ELF-1 (cell line): ENCODE data around the gene MAPRE3.

Experiments
- DNase-seq: peaks from one replicate; pipeline ENCODE4 v3.0.0-alpha.2; 2016; ENCODE audit warnings: low read depth, low spot score

MAPRE3 gene

DNA sequence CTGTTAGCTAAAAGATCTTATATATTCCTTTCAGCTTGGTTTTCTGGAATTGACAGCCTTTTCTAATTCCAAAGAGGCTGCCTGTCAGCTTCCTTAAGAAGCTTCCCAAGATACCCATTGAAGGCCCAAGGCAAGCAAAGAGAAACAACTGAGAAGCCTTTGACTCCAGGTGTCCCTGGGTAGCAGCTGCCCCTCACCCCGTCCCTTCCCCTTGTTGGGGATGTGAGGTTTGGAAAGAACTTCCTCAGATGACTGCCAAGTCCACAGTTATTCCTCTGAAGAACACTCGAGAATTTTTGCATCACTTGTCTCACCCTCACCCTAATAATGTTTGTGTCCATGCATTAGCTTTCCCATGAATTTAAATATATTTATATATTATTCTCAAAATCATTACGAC is 13.3 kb downstream of the MAPRE3 start:
- DNase-seq: no peak

DNA sequence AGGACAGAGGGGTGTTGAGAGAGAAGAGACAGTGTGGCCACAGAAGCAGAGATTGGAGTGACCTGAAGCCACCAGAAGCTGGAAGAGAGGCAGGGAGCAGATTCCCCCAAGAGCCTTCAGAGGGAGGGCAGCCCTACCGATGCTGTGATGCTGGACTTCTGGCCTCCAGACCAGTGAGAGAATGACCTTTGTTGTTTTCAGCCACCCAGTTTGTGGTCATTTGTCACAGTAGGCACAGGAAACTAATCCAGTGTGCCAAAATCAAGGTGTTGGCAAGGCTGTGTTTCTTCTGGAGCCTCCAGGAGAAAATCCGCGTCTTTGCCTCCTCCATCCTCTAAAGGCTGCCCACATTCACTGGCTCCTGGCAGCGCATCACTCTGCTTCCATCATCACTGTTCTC is 15.4 kb downstream of the MAPRE3 start:
- no peak for DNase-seq

DNA sequence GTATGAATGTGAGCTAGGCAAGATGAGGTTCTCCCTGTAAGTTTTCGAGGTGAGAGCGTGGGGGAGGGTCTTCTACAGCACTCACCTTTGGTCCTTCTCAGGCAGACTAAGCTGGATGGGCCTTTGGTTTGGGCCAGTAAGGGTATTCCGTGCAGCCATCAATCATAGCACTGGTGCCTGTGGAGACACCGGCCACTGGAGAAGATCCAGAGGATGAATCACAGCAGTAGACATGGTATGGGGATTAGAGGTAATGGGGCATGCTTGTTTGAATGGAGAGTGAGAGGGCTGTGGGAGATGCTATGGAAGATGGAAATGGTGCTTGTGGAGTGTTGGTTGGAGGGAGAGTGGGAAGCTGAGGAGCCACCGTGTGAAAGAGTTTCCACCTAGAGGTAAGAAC is 16.1 kb downstream of the MAPRE3 start:
- no peak for DNase-seq

DNA sequence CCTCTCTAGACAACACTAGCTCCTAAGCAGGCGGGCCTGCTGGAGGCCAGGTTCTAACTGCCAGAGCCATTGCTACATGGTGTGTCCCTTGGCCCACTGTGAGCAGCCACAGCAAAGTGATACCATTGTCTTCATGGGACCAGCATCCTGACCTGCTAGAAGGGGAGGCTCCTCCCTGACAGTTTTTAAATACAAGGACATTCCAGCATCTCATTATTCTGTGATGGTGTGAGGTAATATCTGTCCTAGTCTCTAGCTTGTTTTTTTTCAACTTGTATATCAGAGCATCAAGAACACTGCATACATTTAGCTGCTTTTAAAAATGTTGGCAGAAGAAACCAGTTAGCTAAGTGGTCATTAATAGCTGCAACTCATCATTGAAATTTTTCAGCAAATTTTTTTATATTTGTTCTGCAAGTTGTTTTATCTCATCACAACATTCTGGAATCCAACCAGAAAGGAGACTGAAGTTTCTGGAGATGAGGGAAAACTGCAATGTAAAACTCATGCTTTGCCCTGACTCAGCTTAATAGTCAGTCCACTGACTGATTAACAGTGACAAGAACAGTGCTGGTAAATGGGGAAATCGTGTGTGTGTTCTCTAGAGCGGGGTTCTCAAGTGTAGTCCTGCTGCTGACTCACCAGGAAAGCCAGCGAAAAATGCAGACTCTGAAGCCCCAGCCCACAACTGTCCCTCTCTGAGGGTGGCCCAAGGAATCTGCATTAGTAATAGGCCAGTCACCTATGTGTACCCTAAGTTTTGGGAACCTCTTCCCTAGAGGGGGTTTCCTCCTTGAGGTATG is 17.8 kb downstream of the MAPRE3 start:
- no peak for DNase-seq

DNA sequence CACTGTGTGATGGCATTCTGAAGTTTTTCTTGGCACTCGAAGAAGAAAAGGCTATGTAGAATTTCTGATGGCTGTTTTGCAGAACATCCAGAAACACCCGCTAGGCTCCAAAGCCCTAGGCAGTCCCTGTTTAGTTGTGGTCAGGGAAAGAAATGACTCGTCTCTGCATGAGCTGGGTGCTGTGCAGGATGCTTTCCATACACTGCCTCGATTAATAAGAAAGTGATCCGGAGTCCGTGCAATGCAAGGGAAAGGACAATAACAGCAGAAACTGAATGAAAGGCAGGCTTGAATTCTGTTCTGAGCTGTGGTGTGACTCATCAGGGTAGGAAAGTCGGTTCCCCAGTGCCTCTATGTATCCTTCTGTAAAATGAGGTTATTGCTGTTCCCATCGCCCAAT is 18.7 kb downstream of the MAPRE3 start:
- no peak for DNase-seq

DNA sequence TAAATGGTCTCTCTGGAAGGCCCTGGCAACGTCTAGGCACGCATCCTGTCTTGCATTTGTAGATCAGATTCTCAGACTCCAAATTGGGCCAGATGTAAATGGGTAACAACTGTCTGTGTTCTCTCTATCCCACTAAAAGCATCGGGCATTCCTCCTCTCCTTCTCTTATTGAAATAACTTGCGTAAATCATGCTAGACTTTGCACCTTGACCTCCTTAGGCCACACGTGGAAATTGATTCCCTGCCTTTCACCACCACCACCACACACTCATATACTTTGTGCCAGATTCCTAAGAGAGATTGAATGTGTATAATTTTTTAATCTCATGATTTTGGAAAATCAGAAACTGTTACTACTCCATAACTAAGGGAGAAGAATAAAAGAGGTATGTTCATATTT is 21.3 kb downstream of the MAPRE3 start:
- DNase-seq: no peak

DNA sequence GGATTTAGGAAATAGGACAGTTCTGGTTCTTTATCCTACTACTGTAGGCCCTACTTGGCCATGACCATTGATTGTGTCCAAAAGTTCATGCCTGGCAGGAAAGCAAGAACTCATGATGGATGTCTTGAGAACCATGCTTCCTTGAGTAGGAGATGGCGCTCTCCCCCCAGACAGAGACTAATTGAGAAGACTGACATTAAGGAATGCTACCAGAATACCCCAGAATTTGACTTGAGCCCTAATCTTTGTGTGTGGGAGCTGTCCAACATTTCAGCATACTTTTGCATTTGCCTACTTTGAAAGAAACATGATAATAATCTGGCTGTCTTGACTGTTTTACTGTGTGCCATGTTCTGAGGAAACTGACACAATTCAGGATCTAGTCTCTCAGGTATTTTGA is 23.3 kb downstream of the MAPRE3 start:
- no peak for DNase-seq

DNA sequence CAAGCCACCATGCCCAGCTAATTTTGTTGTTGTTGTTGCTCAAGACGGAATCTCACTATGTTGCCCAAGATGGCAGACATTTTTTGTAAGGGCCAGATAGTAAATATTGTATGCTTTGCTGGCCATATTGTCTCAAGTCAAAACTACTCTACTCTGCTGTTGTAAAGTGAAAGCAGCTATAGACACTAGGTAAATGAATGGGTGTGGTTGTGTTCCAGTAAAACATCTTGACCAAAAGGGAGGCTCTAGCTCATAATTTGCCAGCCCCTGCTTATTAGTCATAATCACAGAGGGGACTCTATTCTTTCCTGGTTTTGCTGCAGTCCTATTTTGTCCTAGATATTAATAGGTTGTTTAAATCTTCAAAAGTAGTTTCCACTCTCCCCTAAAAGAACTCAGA is 24.5 kb downstream of the MAPRE3 start:
- DNase-seq: no peak

DNA sequence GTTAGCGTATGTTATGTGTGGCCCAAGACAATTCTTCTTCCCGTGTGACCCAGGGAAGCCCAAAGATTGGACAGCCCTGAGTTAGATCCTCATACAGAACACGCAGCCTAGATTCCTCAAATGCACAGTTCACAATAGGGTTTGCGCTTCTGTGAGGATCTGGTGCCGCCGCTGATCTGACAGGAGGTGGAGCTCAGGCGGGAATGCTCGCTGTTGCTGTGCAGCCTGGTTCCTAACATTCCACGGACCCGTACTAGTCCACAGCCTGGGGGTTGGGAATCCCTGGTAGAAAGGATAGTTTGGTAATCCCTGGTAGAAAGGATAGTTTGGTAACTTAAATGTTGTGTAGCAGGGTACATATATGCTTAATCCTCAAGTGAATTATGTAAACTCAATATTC is 27.0 kb downstream of the MAPRE3 start:
- peak; percentile 43 for DNase-seq

DNA sequence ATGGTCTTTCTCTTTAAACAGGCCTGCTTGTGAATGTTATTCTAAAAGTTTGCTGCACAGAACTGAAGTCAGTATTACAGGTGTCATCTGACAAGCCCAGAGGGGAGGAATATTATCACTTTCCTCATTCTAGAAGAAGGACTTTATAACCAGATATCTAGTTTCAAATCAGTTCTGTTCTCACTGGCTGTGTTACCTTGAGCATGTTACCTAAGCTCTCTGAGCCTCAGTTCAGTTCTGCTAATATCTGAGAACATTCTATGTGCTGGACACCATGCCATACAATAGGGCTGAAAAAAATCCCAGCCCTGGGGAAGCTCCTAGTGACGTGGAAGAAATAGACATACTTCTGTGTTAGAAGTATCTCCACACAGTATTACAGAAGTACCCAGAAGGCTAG is 27.9 kb downstream of the MAPRE3 start:
- DNase-seq: no peak

DNA sequence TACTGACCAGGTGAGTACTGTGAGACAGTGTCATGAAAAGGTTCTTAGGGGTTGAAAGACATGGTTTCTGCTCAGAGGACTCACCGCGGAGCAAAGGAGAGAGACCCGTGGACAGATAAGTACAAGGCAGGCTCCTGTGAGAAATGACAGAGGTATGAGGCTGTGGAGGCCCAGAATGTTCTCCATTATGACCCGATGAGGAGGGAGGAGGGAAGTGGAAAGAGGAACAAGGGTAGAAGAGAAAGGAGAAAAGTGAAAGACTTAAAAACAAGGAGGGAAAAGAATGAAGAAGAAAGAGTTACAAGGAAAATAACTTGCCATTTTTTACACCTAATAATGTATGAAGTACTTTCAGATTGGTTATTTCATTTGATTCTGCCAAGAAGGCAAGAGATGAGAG is 29.8 kb downstream of the MAPRE3 start:
- no peak for DNase-seq

DNA sequence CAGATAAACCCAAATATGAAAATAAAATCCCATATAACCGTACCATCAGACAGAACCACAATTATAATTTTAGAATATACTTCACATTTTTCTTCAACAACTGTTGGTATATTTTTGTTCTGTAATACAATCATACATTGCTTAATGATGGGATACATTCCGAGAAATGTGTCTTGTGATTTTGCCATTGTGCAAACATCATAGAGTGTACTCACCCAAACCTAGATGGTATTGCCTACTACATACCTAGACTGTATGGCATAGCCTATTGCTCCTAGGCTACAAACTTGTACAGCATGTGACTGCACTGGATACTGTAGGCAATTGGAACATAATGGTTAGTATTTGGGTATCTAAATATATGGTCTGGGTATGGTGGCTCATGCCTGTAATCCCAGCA is 30.6 kb downstream of the MAPRE3 start:
- no peak for DNase-seq

DNA sequence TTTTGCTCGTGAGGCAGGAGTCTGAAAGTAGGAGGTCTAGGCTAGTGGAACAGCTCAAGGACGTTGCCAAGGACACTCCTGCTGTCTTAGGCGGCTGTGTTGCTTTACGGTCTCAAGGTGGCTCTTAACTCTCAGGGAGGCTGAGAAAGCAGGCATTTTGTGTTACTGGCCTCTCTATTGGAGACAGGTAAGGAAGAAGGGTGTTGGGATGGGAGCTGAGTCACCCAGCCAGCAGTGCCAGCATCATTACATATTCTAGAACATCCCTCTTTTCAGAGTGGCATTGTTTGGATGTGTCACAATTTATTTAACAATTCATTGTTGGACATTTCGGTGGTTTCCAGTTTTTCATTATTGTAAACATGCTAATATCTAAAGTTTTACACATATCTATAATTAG is 31.5 kb downstream of the MAPRE3 start:
- DNase-seq: no peak

DNA sequence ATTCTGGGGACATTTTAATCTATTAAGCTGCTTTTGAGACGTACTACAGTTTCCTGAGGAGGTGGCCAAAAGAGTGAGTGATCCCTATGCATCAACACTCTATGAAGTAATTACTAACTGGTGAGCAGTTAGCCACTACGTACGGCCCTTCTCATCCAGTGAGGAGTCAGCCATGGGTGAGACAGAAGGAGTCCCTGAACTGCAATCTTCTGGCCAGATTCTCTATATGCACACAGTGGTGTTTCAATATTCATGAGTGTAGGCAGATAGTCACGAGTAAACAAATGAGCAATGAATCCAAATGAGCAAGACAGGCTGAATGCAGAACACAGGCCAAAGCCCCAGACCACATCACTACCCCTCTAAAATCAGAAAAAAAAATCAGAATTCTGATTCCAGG is 32.6 kb downstream of the MAPRE3 start:
- DNase-seq: no peak

DNA sequence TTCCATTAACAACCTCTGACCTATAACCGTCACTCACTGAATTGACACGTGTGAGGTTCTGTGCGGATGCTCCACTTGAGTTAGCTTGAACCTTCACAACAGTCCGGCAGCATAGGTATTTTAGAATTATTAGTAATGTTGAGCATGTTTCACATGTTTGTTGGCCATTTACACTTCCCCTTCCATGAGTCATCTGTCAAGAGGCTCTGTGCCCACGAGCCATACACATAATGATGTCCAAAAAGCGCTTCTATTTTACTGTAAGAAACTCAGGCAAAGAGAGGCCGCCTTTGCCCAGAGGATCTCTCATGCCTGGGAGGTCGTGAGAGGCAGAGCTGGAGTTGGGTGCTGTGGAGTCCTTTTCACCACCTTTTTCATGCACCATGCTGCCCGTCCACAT is 33.4 kb downstream of the MAPRE3 start:
- no peak for DNase-seq

DNA sequence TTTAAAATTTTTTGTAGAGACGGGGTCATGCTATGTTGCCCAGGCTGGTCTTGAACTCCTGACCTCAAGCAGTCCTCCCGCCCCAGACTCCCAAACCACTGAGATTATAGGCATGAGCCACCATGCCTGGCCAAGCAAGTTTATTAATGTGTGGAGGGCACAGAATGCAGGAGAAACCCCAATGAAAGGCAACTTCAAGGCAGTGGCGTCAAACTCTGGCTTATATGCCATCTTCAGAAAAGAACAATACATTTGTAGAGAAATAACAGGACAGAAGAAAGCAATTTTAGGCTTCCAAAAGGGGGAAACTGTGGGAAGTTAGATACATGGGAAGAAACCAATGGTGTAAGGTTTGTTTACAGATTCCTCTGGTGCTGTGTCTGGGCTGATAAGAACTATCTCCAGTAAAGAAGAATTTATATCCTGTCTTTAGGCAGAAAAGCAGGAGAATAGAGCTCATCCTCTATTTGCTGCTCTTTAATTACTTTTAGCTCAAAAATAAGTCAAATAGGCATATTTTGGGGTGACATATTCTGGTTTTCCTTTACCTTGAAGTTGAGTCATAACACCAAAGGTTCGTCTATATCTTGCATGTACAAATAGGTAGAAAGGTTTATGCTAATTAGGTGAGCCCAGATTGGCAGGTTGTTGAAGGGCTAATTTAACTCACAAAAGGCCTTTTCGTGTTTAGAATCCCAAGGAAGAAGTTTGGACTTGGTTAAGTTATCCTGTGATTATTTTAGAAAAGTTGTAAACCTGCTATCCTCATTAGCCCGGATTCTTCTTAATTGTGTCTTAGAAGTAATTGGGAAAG is 36.4 kb downstream of the MAPRE3 start:
- DNase-seq: no peak

DNA sequence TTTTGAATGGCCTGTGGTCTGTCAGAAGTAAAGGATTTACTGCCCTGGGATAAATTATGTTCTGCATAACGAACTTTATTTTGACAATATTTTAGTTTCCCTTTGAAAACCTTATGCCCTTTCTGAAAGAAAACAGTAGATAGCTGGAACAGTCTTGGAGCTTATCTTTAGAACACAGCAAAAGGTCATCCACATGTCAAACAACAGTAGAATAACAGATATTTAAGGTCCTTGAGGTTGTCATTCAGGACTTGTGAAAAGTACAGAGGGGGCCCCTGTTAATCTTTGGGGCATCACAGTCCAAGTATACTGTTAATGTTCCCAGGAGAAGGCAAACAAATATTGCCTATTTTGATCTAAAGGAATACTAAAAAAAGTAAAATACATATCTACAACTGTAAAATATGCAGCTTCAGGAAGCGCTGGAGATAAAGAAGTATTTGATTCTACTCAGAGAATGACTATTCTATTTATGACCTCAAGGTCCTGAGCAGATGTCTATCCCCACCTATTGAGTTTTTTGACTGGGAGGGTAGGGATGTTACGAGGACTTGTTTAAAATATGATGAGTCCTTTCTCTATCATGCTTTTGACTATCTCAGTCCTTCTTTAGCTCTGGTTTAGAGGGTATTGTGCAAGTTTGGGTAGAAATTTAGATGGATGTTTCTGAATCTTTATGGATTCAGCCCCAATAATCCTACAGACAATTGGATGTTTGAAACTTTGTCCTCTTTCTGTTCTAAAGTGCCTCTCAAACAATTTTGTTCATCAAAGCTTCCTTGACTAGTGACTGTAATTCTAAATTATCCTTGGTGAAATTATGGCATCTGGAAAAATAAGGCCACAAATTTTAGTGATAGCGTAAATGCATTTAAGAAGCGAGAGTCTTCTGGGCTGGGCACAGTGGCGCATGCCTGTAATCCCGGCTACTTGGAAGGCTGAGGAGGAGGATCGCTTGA is 37.3 kb downstream of the MAPRE3 start:
- DNase-seq: no peak

DNA sequence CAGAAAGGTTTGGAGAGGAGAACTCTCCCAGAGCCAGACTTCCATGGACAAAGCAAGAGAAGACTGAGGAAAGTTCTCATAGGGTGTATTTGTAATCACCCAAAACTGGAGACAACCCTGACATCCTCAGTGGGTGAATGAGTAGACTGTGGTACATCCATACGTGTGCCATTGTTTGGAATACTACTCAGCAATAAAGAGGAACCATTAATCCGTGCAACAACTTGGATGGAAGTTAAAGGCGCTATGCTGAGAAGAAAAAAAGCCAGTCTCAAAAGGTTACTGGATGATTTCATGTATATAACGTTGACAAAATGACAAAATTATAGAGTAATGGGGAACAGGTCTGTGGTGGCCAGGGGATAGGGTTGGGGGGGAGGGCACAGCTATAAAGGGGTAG is 38.2 kb downstream of the MAPRE3 start:
- no peak for DNase-seq

DNA sequence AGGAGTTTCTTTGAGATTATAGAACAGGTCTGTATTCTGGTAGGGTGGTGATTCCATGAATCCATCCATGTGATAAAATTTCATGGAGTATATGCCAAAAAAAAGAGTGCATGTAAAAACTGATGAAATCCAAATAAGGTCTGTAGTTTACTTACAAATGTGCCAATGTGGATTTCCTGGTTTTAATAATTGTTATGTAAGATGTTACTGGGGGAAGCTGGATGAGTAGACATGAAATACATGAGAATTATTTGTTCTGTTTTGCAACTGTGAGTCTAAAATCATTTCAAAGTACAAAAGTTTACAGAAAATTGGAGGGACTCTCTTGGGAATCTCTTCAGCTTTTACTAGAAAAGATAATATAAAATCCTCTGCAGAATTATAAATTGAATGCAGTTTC is 38.6 kb downstream of the MAPRE3 start:
- no peak for DNase-seq

DNA sequence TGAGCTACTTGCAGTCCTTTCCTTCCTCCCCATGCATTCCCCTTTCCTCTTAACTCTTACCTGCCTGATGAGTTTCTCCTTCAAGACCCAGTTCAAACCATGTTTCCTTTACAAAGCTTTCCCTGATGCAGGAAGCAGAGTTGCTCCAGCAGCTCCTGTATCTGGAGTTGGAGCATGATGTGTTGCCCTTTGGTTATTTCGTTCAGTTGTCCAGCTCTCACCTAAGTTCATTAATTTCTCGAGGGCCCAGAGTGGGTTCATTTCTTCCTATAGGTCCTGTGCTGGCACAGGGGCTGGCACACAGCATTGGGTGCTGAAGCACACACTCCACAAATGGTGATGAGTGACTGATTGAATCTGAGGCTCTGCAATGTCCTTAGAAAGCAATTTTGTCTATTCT is 39.3 kb downstream of the MAPRE3 start:
- no peak for DNase-seq

DNA sequence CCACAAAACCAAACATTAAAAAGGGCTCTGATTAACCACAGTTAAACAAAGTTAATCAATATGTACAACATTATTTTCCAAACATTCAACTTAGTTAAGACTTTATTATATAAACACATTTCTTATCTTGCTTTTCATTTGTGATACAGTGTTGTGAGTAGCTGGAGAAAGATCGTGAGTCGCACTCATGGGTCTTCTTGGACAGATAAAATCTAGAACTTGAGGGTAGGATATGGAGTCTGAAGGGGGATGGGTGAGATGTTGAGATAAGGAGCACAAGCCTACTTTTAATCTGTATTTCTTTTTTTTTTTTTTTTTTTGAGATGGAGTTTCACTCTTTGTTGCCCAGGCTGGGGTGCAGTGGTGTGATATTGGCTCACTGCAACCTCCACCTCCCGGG is 39.7 kb downstream of the MAPRE3 start:
- no peak for DNase-seq

DNA sequence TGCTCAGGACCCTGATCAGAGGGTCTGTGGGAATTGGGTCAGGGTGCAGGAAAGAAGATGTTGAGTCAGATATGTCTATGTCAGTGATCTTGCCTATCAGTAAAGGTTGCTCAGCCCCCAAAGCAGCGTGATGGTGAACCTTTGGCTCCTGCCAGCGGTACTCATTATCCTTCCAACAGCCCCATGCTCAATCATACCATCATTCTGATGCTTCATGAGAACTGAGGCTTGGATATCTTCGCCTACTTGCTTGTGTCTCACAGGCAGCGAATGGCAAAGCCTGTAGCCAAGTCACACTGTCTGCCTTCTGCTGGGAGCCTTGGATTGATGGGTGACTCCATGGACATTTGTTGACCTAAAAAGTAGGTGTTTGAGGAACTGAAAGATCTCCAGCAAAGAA is 43.3 kb downstream of the MAPRE3 start:
- DNase-seq: no peak
